ENCODE results near the gene TRPM3. TPM values are rescaled to one million over a fixed set of nuclear protein-coding genes. Genes with fewer than 3 reads are reported as not detected.

TRPM3 gene
- polyA plus RNA-seq, 3 donors = not detected

GRCh38 chr9:70911791-70912190 lies 209.6 kb downstream of the TRPM3 start:
- H3K27ac ChIP-seq (ENCODE audit: low read depth in 1 of 2, low read length in 2 of 2) = no peak overlapping the region
- no peak overlapping the region for H3K4me2 ChIP-seq (replicated peaks; ENCODE audit: extremely low read depth, low read length, poor library complexity, severe bottlenecking)
- no peaks in the 10 kb centered on the region for H3K27me3 ChIP-seq (ENCODE audit: control insufficient read depth in 2 of 2, insufficient read depth in 2 of 2, low read length in 2 of 2)
- WGBS (ENCODE audit: insufficient coverage) = no CpG with 5 or more reads among the region's 1 CpG
- H2AFZ ChIP-seq (ENCODE audit: insufficient read depth, low read depth, low read length, poor library complexity, severe bottlenecking) = no peak overlapping the region
- no peaks in the 10 kb centered on the region for H3K36me3 Mint-ChIP-seq
- no peak for TF ChIP-seq CTCF (IDR thresholded peaks at IDR 0.05)
- peaks cover 0 to 2% (median 0%) of the 10 kb centered on the region in 3 donors for H3K27me3 Mint-ChIP-seq (ENCODE audit: low read depth in 3 of 3)
- no peak overlapping the region for H3K27ac Mint-ChIP-seq
- H3K9me3 Mint-ChIP-seq = peaks cover 0 to 2% (median 0%) of the 10 kb centered on the region in 7 donors
- no peak overlapping the region for H3K9ac ChIP-seq (ENCODE audit: insufficient read depth, low read length, poor library complexity, severe bottlenecking)
- no peaks in the 10 kb centered on the region for H4K20me1 ChIP-seq (ENCODE audit: insufficient read depth, low read length)
- H3K36me3 ChIP-seq (replicated peaks in 1 of 2; ENCODE audit: control insufficient read depth in 1 of 2, insufficient read depth in 2 of 2, low read length in 2 of 2) = no peaks in the 10 kb centered on the region
- intact Hi-C loops (cut with micrococcal nuclease) = no loop called here
- no peaks in the 10 kb centered on the region for H3K9me3 ChIP-seq (replicated peaks in 1 of 2; ENCODE audit: control insufficient read depth in 1 of 2, insufficient read depth in 1 of 2, low read length in 2 of 2)
- no peak overlapping the region for H3K4me3 ChIP-seq (replicated peaks in 1 of 3; ENCODE audit: low read depth in 2 of 3, low read length in 3 of 3)
- DNase-seq = no peak
- H3K4me3 Mint-ChIP-seq = no peak overlapping the region
- H3K79me2 ChIP-seq (ENCODE audit: insufficient read depth, low read length) = no peaks in the 10 kb centered on the region
- no peaks in the 10 kb centered on the region for H3K4me1 ChIP-seq (ENCODE audit: control insufficient read depth in 1 of 2, insufficient read depth in 2 of 2, low read length in 2 of 2)
- no peaks in the 10 kb centered on the region for H3K4me1 Mint-ChIP-seq

GRCh38 chr9:70910598-70910997 lies 210.8 kb downstream of the TRPM3 start:
- Mint-ChIP-seq H3K36me3 (no peaks in the 10 kb centered on the region), H3K27ac (no peak overlapping the region), H3K27me3 (ENCODE audit: low read depth in 3 of 3) (peaks cover 0 to 2% (median 0%) of the 10 kb centered on the region in 3 donors), H3K9me3 (peaks cover 0 to 2% (median 0%) of the 10 kb centered on the region in 7 donors), H3K4me3 (no peak overlapping the region), H3K4me1 (no peaks in the 10 kb centered on the region)
- no peaks in the 10 kb centered on the region for H3K9me3 ChIP-seq (replicated peaks in 1 of 2; ENCODE audit: control insufficient read depth in 1 of 2, insufficient read depth in 1 of 2, low read length in 2 of 2)
- H3K36me3 ChIP-seq (replicated peaks in 1 of 2; ENCODE audit: control insufficient read depth in 1 of 2, insufficient read depth in 2 of 2, low read length in 2 of 2) = no peaks in the 10 kb centered on the region
- H3K4me1 ChIP-seq (ENCODE audit: control insufficient read depth in 1 of 2, insufficient read depth in 2 of 2, low read length in 2 of 2) = no peaks in the 10 kb centered on the region
- H2AFZ ChIP-seq (ENCODE audit: insufficient read depth, low read depth, low read length, poor library complexity, severe bottlenecking) = no peak overlapping the region
- H3K27ac ChIP-seq (ENCODE audit: low read depth in 1 of 2, low read length in 2 of 2) = no peak overlapping the region
- WGBS (ENCODE audit: insufficient coverage) = no CpG with 5 or more reads among the region's 2 CpGs
- H3K4me3 ChIP-seq (replicated peaks in 1 of 3; ENCODE audit: low read depth in 2 of 3, low read length in 3 of 3) = no peak overlapping the region
- no peaks in the 10 kb centered on the region for H3K27me3 ChIP-seq (ENCODE audit: control insufficient read depth in 2 of 2, insufficient read depth in 2 of 2, low read length in 2 of 2)
- no peaks in the 10 kb centered on the region for H3K79me2 ChIP-seq (ENCODE audit: insufficient read depth, low read length)
- intact Hi-C loops (cut with micrococcal nuclease) = no loop called here
- no peaks in the 10 kb centered on the region for H4K20me1 ChIP-seq (ENCODE audit: insufficient read depth, low read length)
- TF ChIP-seq CTCF (IDR thresholded peaks at IDR 0.05) = no peak
- no peak overlapping the region for H3K4me2 ChIP-seq (replicated peaks; ENCODE audit: extremely low read depth, low read length, poor library complexity, severe bottlenecking)
- DNase-seq = no peak
- H3K9ac ChIP-seq (ENCODE audit: insufficient read depth, low read length, poor library complexity, severe bottlenecking) = no peak overlapping the region

Data from CD14-positive monocyte (primary cell).